T-helper 1 cell (primary cell): ENCODE data around the gene KLHL29.

Source experiments
- DNase-seq, 5 donors: peaks; one replicate each; pipeline ENCODE4 v3.0.0-alpha.2; 2012 to 2020

KLHL29 gene

GRCh38 chr2:23399674-23400261 lies 14.8 kb downstream of the KLHL29 start:
- no peak for DNase-seq

GRCh38 chr2:23400703-23401102 lies 15.7 kb downstream of the KLHL29 start:
- no peak for DNase-seq

- DNase-seq = no peak
Measured at GRCh38 chr2:23401427-23402204, 16.6 kb downstream of the KLHL29 start.

GRCh38 chr2:23402205-23402740 lies 17.3 kb downstream of the KLHL29 start:
- no peak for DNase-seq

- peak in 1 of 5 donors; percentile 28 for DNase-seq
Measured at GRCh38 chr2:23404426-23404825, 19.4 kb downstream of the KLHL29 start.

- DNase-seq = no peak
Measured at GRCh38 chr2:23409248-23409647, 24.3 kb downstream of the KLHL29 start.

GRCh38 chr2:23410596-23410995 lies 25.6 kb downstream of the KLHL29 start:
- DNase-seq = no peak

GRCh38 chr2:23411752-23412431 lies 26.9 kb downstream of the KLHL29 start:
- no peak for DNase-seq

- DNase-seq = no peak
Measured at GRCh38 chr2:23412556-23413155, 27.7 kb downstream of the KLHL29 start.

- DNase-seq = no peak
Measured at GRCh38 chr2:23413641-23414040, 28.7 kb downstream of the KLHL29 start.

GRCh38 chr2:23414106-23414505 lies 29.1 kb downstream of the KLHL29 start:
- DNase-seq = no peak

- no peak for DNase-seq
Measured at GRCh38 chr2:23414871-23415270, 29.9 kb downstream of the KLHL29 start.

- DNase-seq = no peak
Measured at GRCh38 chr2:23417310-23417709, 32.3 kb downstream of the KLHL29 start.

GRCh38 chr2:23418056-23418455 lies 33.1 kb downstream of the KLHL29 start:
- no peak for DNase-seq

- no peak for DNase-seq
Measured at GRCh38 chr2:23418461-23418911, 33.5 kb downstream of the KLHL29 start.

GRCh38 chr2:23419171-23420090 lies 34.5 kb downstream of the KLHL29 start:
- no peak for DNase-seq

GRCh38 chr2:23420091-23420839 lies 35.3 kb downstream of the KLHL29 start:
- DNase-seq = no peak

- no peak for DNase-seq
Measured at GRCh38 chr2:23420840-23421476, 36.0 kb downstream of the KLHL29 start.

GRCh38 chr2:23422089-23423061 lies 37.4 kb downstream of the KLHL29 start:
- DNase-seq = no peak
